SK-N-SH (cell line): ENCODE measurements around the gene FAM227B. TPM values are rescaled to one million over a fixed set of nuclear protein-coding genes. Genes with fewer than 3 reads are reported as not detected.
"Not testable (repeated sequence)": the region's sequence is repeated elsewhere in the genome, so short reads cannot be mapped to it uniquely, and the experiment has no call there.

ENCODE experiments used
- CTCF ChIA-PET: fragments of 300-600, 350-600 bp; formaldehyde crosslinking; extraction: SDS; loops from one replicate; lab custom pipeline; 2021; lab: Yijun Ruan, JAX
- POLR2A ChIA-PET: fragments of 350-600 bp; sonication (Branson Sonifier 250); formaldehyde crosslinking; extraction: SDS; loops from one replicate; lab custom pipeline; 2020; ENCODE audit warnings: antibody characterized with exemption, inconsistent platforms; lab: Yijun Ruan, JAX
- DNase-seq: peaks from one replicate; pipeline ENCODE4 v3.0.0; 2012
- H2AFZ ChIP-seq: fragments of 200-600 bp; sonication (generic); 2 replicates; pipeline ENCODE4 v1.8.1; 2016; ENCODE audit warnings: antibody characterized with exemption, mild to moderate bottlenecking, low read depth
- H3F3A ChIP-seq: fragments of 200-600 bp; sonication (generic); replicated peaks from 2 replicates; pipeline ENCODE3; 2016; ENCODE audit warnings: antibody characterized with exemption, mild to moderate bottlenecking; ENCODE audit not compliant: insufficient read depth
- H3K27ac ChIP-seq, 2 experiments: fragments of 200-500 bp in 1 of 2; fragments of 200-600 bp in 1 of 2; sonication (Bioruptor generic) in 1 of 2; sonication (generic), shearing (Covaris generic) in 1 of 2; 2 replicates each; pipeline versions ENCODE4 v1.5.1 to v1.6.1; 2014 to 2016; ENCODE audit warnings: low read depth in 2 of 2, inconsistent platforms in 1 of 2, low read length in 1 of 2, mild to moderate bottlenecking in 1 of 2, mixed read lengths in 1 of 2
- H3K27me3 ChIP-seq: fragments of 200-600 bp; sonication (generic), shearing (Covaris generic); 2 replicates; pipeline ENCODE4 v1.6.1; 2016; ENCODE audit warnings: mixed run types; ENCODE audit not compliant: insufficient read depth
- H3K36me3 ChIP-seq, 2 experiments: fragments of 200-500 bp in 1 of 2; fragments of 200-600 bp in 1 of 2; sonication (Bioruptor generic) in 1 of 2; sonication (generic) in 1 of 2; replicated peaks in 1 of 2; 2 replicates each; pipeline versions ENCODE3 to v1.5.1; 2014 to 2016; ENCODE audit warnings: low read length in 1 of 2, mild to moderate bottlenecking in 1 of 2; ENCODE audit not compliant: insufficient read depth in 2 of 2, control insufficient read depth in 1 of 2
- H3K4me1 ChIP-seq, 2 experiments: fragments of 200-500 bp in 1 of 2; fragments of 200-600 bp in 1 of 2; sonication (Bioruptor generic) in 1 of 2; sonication (generic), shearing (Covaris generic) in 1 of 2; 2 replicates each; pipeline versions ENCODE4 v1.5.1 to v1.6.1; 2014 to 2016; ENCODE audit warnings: low read depth in 1 of 2, low read length in 1 of 2, mixed run types in 1 of 2; ENCODE audit not compliant: insufficient read depth in 2 of 2, control insufficient read depth in 1 of 2
- H3K4me2 ChIP-seq: fragments of 200-600 bp; sonication (generic), shearing (Covaris generic); 2 replicates; pipeline ENCODE4 v1.6.1; 2017; ENCODE audit warnings: mixed run types
- H3K4me3 ChIP-seq, 2 experiments: fragments of 200-500 bp in 1 of 2; fragments of 200-600 bp in 1 of 2; sonication (Bioruptor generic) in 1 of 2; sonication (generic), shearing (Covaris generic) in 1 of 2; 2 replicates each; pipeline versions ENCODE4 v1.5.1 to v1.8.1; 2014 to 2016; ENCODE audit warnings: low read depth in 2 of 2, inconsistent platforms in 1 of 2, low read length in 1 of 2, mild to moderate bottlenecking in 1 of 2, mixed read lengths in 1 of 2, moderate library complexity in 1 of 2
- H3K79me2 ChIP-seq: fragments of 200-600 bp; sonication (generic); 2 replicates; pipeline ENCODE4 v1.8.1; 2017; ENCODE audit warnings: mild to moderate bottlenecking; ENCODE audit not compliant: insufficient read depth
- H3K9ac ChIP-seq: fragments of 200-600 bp; sonication (generic); 2 replicates; pipeline ENCODE4 v1.6.1; 2017; ENCODE audit warnings: mixed run types
- H3K9me2 ChIP-seq: fragments of 200-600 bp; sonication (generic); 2 replicates; pipeline ENCODE4 v1.6.1; 2017; ENCODE audit warnings: mixed run types
- H3K9me3 ChIP-seq: fragments of 200-600 bp; sonication (generic); 2 replicates; pipeline ENCODE4 v1.6.1; 2017; ENCODE audit warnings: mixed run types, mild to moderate bottlenecking, moderate library complexity
- H4K20me1 ChIP-seq: fragments of 200-600 bp; sonication (generic); 2 replicates; pipeline ENCODE4 v1.6.1; 2017; ENCODE audit warnings: mild to moderate bottlenecking, mixed run types; ENCODE audit not compliant: insufficient read depth
- FOSL2 ChIP-seq: IDR thresholded peaks from 2 replicates; pipeline ENCODE4 v1.4.0; 2012; ENCODE audit warnings: low read depth, mild to moderate bottlenecking, moderate library complexity, borderline replicate concordance
- FOXM1 ChIP-seq: IDR thresholded peaks from 2 replicates; pipeline ENCODE4 v1.4.0; 2012; ENCODE audit warnings: low read depth, mild to moderate bottlenecking
- GATA2 ChIP-seq: sonication (generic); formaldehyde crosslinking; IDR thresholded peaks from 2 replicates; pipeline ENCODE4 v1.5.0; 2020; ENCODE audit warnings: mild to moderate bottlenecking, missing genetic modification reagents
- JUND ChIP-seq: IDR thresholded peaks from 2 replicates; pipeline ENCODE4 v1.4.0; 2012
- MEF2A ChIP-seq: IDR thresholded peaks from 2 replicates; pipeline ENCODE4 v1.4.0; 2012; ENCODE audit warnings: low read depth, borderline replicate concordance
- MXI1 ChIP-seq: IDR thresholded peaks from 2 replicates; pipeline ENCODE4 v1.6.1; 2012; ENCODE audit warnings: mild to moderate bottlenecking, low read depth, low read length, improper control_type of control experiment
- NFIC ChIP-seq: IDR thresholded peaks from 2 replicates; pipeline ENCODE4 v1.4.0; 2012; ENCODE audit warnings: borderline replicate concordance
- RFX5 ChIP-seq: IDR thresholded peaks from 2 replicates; pipeline ENCODE4 v1.6.1; 2012; ENCODE audit warnings: mild to moderate bottlenecking, improper control_type of control experiment, low read length
- RXRA ChIP-seq: IDR thresholded peaks from 2 replicates; pipeline ENCODE4 v1.4.0; 2012; ENCODE audit warnings: low read depth, mild to moderate bottlenecking, borderline replicate concordance
- YY1 ChIP-seq: IDR thresholded peaks from 2 replicates; pipeline ENCODE4 v1.4.0; 2012; ENCODE audit warnings: low read depth, mild to moderate bottlenecking
- WGBS: methylation state at CpG from one replicate; pipeline ENCODE4 v1.1.6; 2017; ENCODE audit warnings: low lambda C conversion rate; 5-methylcytosine and 5-hydroxymethylcytosine counted together
- polyA plus RNA-seq, 3 experiments: library from polyadenylated mRNA; depleted of rRNA; stranded (reverse); fragments of >200 nt; gene quantifications; 2 replicates each; pipeline ENCODE4 v1.2.3, GENCODE V29; 2012
- TF ChIP-seq, protein P1 (sequence below): IDR thresholded peaks from 2 replicates; pipeline ENCODE4; 2012
- TF ChIP-seq, protein P2 (sequence below): IDR thresholded peaks from 2 replicates; pipeline ENCODE4 v1.4.0; 2012; ENCODE audit warnings: low read depth, borderline replicate concordance
- TF ChIP-seq, protein P3 (sequence below): IDR thresholded peaks from 2 replicates; pipeline ENCODE4 v1.4.0; 2012; ENCODE audit warnings: low read depth, borderline replicate concordance
- TF ChIP-seq, protein P4 (sequence below): IDR thresholded peaks from 2 replicates; pipeline ENCODE4 v1.4.0; 2012; ENCODE audit warnings: low read depth
- TF ChIP-seq, protein P5 (sequence below): fragments of 200-600 bp; sonication (generic); IDR thresholded peaks from 2 replicates; pipeline ENCODE4 v1.6.1; 2017; ENCODE audit warnings: antibody characterized with exemption, mild to moderate bottlenecking, moderate library complexity

Gene FAM227B
- polyA plus RNA-seq, 1 of the 3 experiments (the other 2 are of a cell fraction): 4.4 TPM

DNA sequence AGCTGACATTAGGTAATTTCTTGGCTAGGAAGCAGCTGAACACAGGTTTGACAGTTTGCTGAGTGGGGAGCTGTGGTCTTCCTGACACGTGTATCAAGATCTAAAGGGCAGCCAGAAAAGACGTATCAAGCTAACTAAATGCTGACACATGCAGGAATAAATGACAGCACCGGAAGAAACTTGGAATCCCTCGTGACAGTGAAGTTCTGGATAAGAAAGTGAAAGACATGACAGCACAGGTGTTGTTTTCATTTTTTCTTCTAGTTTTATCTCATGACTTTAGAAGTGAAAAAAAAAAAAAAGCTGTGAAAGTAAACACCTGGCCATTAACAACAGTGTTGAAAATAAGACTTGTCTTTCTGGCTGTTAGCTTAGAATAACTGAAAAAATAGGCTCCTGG, 148.9 kb downstream of the FAM227B start:
- 94% methylated on average over 4 of the region's 4 CpGs for WGBS
- Histone ChIP-seq H3K9me3 (no peaks in the 10 kb centered on the region), H3K36me3 (no peaks in the 10 kb centered on the region), H4K20me1 (no peaks in the 10 kb centered on the region), H3K27ac (no peak overlapping the region), H3F3A (no peaks in the 10 kb centered on the region), H3K4me3 (no peak overlapping the region), H3K4me2 (no peak overlapping the region), H3K79me2 (no peaks in the 10 kb centered on the region), H3K4me1 (peaks cover 0 to 14% of the 10 kb centered on the region in 2 experiments; a peak in 1 of 4 replicates), H2AFZ (no peak overlapping the region), H3K27me3 (no peaks in the 10 kb centered on the region), H3K9me2 (no peaks in the 10 kb centered on the region), H3K9ac (no peak overlapping the region)
- no peak for TF ChIP-seq GATA2 (CRISPR knock-in tag)
- no peak for TF ChIP-seq MXI1
- no peak for TF ChIP-seq RXRA
- TF ChIP-seq JUND: no peak
- TF ChIP-seq, protein P1, sequence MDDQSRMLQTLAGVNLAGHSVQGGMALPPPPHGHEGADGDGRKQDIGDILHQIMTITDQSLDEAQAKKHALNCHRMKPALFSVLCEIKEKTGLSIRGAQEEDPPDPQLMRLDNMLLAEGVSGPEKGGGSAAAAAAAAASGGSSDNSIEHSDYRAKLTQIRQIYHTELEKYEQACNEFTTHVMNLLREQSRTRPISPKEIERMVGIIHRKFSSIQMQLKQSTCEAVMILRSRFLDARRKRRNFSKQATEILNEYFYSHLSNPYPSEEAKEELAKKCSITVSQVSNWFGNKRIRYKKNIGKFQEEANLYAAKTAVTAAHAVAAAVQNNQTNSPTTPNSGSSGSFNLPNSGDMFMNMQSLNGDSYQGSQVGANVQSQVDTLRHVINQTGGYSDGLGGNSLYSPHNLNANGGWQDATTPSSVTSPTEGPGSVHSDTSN: no peak
- TF ChIP-seq YY1: no peak
- TF ChIP-seq, protein P2, sequence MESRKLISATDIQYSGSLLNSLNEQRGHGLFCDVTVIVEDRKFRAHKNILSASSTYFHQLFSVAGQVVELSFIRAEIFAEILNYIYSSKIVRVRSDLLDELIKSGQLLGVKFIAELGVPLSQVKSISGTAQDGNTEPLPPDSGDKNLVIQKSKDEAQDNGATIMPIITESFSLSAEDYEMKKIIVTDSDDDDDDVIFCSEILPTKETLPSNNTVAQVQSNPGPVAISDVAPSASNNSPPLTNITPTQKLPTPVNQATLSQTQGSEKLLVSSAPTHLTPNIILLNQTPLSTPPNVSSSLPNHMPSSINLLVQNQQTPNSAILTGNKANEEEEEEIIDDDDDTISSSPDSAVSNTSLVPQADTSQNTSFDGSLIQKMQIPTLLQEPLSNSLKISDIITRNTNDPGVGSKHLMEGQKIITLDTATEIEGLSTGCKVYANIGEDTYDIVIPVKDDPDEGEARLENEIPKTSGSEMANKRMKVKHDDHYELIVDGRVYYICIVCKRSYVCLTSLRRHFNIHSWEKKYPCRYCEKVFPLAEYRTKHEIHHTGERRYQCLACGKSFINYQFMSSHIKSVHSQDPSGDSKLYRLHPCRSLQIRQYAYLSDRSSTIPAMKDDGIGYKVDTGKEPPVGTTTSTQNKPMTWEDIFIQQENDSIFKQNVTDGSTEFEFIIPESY: no peak
- TF ChIP-seq RFX5: no peak
- no peak for TF ChIP-seq FOSL2
- TF ChIP-seq NFIC: no peak
- no peak for TF ChIP-seq MEF2A
- TF ChIP-seq, protein P3, sequence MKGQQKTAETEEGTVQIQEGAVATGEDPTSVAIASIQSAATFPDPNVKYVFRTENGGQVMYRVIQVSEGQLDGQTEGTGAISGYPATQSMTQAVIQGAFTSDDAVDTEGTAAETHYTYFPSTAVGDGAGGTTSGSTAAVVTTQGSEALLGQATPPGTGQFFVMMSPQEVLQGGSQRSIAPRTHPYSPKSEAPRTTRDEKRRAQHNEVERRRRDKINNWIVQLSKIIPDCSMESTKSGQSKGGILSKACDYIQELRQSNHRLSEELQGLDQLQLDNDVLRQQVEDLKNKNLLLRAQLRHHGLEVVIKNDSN: no peak
- TF ChIP-seq FOXM1: no peak
- TF ChIP-seq, protein P4, sequence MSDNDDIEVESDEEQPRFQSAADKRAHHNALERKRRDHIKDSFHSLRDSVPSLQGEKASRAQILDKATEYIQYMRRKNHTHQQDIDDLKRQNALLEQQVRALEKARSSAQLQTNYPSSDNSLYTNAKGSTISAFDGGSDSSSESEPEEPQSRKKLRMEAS: no peak
- ChIA-PET CTCF (interaction anchor here (1.4 kb wide), 1 partner anchor 430 kb away, joined by 4 read pairs; no protein-coding TSS in a partner anchor), POLR2A (no interaction called here)
- DNase-seq: no peak

DNA sequence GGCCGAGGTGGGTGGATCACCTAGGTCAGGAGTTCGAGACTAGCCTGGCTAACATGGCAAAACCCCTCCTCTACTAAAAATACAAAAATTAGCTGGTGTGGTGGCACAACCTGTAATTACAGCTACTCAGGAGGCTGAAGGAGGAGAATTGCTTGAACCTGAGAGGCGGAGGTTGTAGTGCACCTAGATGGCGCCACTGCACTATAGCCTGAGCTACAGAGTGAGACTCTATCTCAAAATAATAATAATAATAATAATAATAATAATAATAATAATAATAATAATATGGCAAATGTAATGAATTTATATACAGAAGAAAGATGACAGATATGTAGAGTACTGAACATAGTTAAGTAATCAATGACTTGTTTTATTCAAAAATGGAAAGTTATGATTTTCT, 149.4 kb downstream of the FAM227B start:
- H4K20me1 ChIP-seq, H2AFZ ChIP-seq, H3K27me3 ChIP-seq, H3K36me3 ChIP-seq, H3K27ac ChIP-seq, H3K9me2 ChIP-seq, H3K9ac ChIP-seq, DNase-seq, H3K4me3 ChIP-seq, H3K4me2 ChIP-seq, H3K79me2 ChIP-seq, H3F3A ChIP-seq, H3K9me3 ChIP-seq, POLR2A ChIA-PET: not testable (repeated sequence)
- CTCF ChIA-PET: interaction anchor here (0.6 to 1.4 kb wide), 3 partner anchors 116 to 431 kb away, joined by 3 to 4 read pairs (median 3); no protein-coding TSS in a partner anchor
- WGBS: 55% methylated on average over 4 of the region's 4 CpGs
- TF ChIP-seq, protein P5, sequence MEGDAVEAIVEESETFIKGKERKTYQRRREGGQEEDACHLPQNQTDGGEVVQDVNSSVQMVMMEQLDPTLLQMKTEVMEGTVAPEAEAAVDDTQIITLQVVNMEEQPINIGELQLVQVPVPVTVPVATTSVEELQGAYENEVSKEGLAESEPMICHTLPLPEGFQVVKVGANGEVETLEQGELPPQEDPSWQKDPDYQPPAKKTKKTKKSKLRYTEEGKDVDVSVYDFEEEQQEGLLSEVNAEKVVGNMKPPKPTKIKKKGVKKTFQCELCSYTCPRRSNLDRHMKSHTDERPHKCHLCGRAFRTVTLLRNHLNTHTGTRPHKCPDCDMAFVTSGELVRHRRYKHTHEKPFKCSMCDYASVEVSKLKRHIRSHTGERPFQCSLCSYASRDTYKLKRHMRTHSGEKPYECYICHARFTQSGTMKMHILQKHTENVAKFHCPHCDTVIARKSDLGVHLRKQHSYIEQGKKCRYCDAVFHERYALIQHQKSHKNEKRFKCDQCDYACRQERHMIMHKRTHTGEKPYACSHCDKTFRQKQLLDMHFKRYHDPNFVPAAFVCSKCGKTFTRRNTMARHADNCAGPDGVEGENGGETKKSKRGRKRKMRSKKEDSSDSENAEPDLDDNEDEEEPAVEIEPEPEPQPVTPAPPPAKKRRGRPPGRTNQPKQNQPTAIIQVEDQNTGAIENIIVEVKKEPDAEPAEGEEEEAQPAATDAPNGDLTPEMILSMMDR: peak; percentile 36
- H3K4me1 ChIP-seq: peaks cover 0 to 15% of the 10 kb centered on the region in 2 experiments; a peak in 1 of 4 replicates
